ENCODE measurements around the gene PLAU. TPM values are rescaled to one million over a fixed set of nuclear protein-coding genes. Genes with fewer than 3 reads are reported as not detected.
"Not testable (repeated sequence)": the region's sequence is repeated elsewhere in the genome, so short reads cannot be mapped to it uniquely, and the experiment has no call there.

Gene PLAU
- total RNA-seq, 6 donors from 2014 or later, result 8.2 to 38.8 (median 12.4) TPM

GRCh38 chr10:73891540-73891939, 19.4 kb upstream of the PLAU start:
- Histone ChIP-seq H3K27me3 (no peaks in the 10 kb centered on the region), H3K36me3 (no peaks in the 10 kb centered on the region), H3K4me3 (no peak overlapping the region), H3K4me1 (peaks cover 26 to 27% (median 26%) of the 10 kb centered on the region in 4 donors), H3K27ac (no peak overlapping the region), H3K9me3 (no peaks in the 10 kb centered on the region)
- no peak for ATAC-seq (ENCODE audit: low FRiP score in 2 of 2)
- 76 to 78% methylated on average over 5 of the region's 5 CpGs for WGBS, 2 donors
- DNase-seq, result no peak
- TF ChIP-seq POLR2AphosphoS5 (IDR thresholded peaks at IDR 0.05) (no peak), EP300 (IDR thresholded peaks at IDR 0.05) (no peak), POLR2A (IDR thresholded peaks at IDR 0.05) (no peak)
- TF ChIP-seq, protein P1, sequence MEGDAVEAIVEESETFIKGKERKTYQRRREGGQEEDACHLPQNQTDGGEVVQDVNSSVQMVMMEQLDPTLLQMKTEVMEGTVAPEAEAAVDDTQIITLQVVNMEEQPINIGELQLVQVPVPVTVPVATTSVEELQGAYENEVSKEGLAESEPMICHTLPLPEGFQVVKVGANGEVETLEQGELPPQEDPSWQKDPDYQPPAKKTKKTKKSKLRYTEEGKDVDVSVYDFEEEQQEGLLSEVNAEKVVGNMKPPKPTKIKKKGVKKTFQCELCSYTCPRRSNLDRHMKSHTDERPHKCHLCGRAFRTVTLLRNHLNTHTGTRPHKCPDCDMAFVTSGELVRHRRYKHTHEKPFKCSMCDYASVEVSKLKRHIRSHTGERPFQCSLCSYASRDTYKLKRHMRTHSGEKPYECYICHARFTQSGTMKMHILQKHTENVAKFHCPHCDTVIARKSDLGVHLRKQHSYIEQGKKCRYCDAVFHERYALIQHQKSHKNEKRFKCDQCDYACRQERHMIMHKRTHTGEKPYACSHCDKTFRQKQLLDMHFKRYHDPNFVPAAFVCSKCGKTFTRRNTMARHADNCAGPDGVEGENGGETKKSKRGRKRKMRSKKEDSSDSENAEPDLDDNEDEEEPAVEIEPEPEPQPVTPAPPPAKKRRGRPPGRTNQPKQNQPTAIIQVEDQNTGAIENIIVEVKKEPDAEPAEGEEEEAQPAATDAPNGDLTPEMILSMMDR (IDR thresholded peaks at IDR 0.05), result no peak

GRCh38 chr10:73892310-73893030, 18.5 kb upstream of the PLAU start:
- TF ChIP-seq EP300 (IDR thresholded peaks at IDR 0.05) (no peak), POLR2AphosphoS5 (IDR thresholded peaks at IDR 0.05) (no peak), POLR2A (IDR thresholded peaks at IDR 0.05) (no peak)
- TF ChIP-seq, protein P1 (IDR thresholded peaks at IDR 0.05), result no peak
- 74 to 81% methylated on average over 10 of the region's 10 CpGs for WGBS, 2 donors
- no peak overlapping the region for H3K27ac ChIP-seq
- no peaks in the 10 kb centered on the region for H3K9me3 ChIP-seq
- no peak overlapping the region for H3K4me3 ChIP-seq
- ATAC-seq (ENCODE audit: low FRiP score in 2 of 2) (no peak), DNase-seq (no peak)
- peaks cover 16 to 18% (median 17%) of the 10 kb centered on the region in 4 donors for H3K4me1 ChIP-seq
- H3K36me3 ChIP-seq, result no peaks in the 10 kb centered on the region
- H3K27me3 ChIP-seq, result no peaks in the 10 kb centered on the region

- TF ChIP-seq, protein P1 (IDR thresholded peaks at IDR 0.05), result no peak
- TF ChIP-seq EP300 (IDR thresholded peaks at IDR 0.05), result no peak
- TF ChIP-seq POLR2A (IDR thresholded peaks at IDR 0.05), result no peak
- no peak for TF ChIP-seq POLR2AphosphoS5 (IDR thresholded peaks at IDR 0.05)
- Histone ChIP-seq H3K36me3 (no peaks in the 10 kb centered on the region), H3K9me3 (no peaks in the 10 kb centered on the region), H3K27me3 (no peaks in the 10 kb centered on the region), H3K4me3 (no peak overlapping the region), H3K27ac (no peak overlapping the region), H3K4me1 (peaks cover 7 to 8% (median 7%) of the 10 kb centered on the region in 4 donors)
- DNase-seq (no peak), ATAC-seq (ENCODE audit: low FRiP score in 2 of 2) (peak in 1 of 2 donors; percentile 62)
- WGBS, 2 donors, result 83 to 90% methylated on average over 8 of the region's 8 CpGs
Measured at GRCh38 chr10:73893426-73893825, 17.5 kb upstream of the PLAU start.

- TF ChIP-seq, protein P1 (IDR thresholded peaks at IDR 0.05), result no peak
- TF ChIP-seq EP300 (IDR thresholded peaks at IDR 0.05) (no peak), POLR2AphosphoS5 (IDR thresholded peaks at IDR 0.05) (no peak), POLR2A (IDR thresholded peaks at IDR 0.05) (no peak)
- peak in 1 of 2 donors; percentile 54 for ATAC-seq (ENCODE audit: low FRiP score in 2 of 2)
- H3K27me3 ChIP-seq, result no peaks in the 10 kb centered on the region
- no peak overlapping the region for H3K27ac ChIP-seq
- no peaks in the 10 kb centered on the region for H3K36me3 ChIP-seq
- no peak for DNase-seq
- no peaks in the 10 kb centered on the region for H3K9me3 ChIP-seq
- H3K4me3 ChIP-seq, result no peak overlapping the region
- WGBS, 2 donors, result 71 to 87% methylated on average over 6 of the region's 6 CpGs
- peaks cover 0 to 4% (median 0%) of the 10 kb centered on the region in 4 donors for H3K4me1 ChIP-seq
Measured at GRCh38 chr10:73894245-73894971, 16.5 kb upstream of the PLAU start.

- H3K4me3 ChIP-seq; H3K4me1 ChIP-seq; H3K9me3 ChIP-seq; H3K36me3 ChIP-seq; ATAC-seq (ENCODE audit: low FRiP score in 2 of 2); H3K27me3 ChIP-seq; H3K27ac ChIP-seq; DNase-seq: not testable (repeated sequence)
- 95 to 97% methylated on average over 8 to 9 of the region's 9 CpGs for WGBS, 2 donors
Measured at GRCh38 chr10:73895381-73895780, 15.6 kb upstream of the PLAU start.

Data from upper lobe of left lung (tissue), 6 donors.